ENCODE results near the gene GSTP1.

DNA sequence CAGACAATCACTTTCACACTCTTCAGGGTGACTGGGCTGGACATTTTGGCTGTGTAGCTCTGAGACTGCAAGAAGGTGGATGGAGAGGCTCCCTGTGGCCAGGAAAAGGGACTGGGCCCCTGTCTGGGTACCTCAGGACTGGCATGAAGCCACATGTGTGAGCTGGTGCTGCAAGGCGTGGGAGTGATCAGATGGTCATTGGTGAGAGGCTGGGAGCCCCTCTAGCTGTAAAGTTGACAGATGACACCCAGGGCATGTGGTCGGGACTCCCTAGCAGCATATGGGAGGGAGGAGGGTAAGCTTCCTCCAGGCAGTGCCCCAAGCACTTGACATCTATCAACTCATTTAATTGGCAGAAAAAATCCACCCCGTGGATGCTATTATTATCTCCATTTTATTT is 41.4 kb upstream of the GSTP1 start:
- TF ChIP-seq, protein P1, sequence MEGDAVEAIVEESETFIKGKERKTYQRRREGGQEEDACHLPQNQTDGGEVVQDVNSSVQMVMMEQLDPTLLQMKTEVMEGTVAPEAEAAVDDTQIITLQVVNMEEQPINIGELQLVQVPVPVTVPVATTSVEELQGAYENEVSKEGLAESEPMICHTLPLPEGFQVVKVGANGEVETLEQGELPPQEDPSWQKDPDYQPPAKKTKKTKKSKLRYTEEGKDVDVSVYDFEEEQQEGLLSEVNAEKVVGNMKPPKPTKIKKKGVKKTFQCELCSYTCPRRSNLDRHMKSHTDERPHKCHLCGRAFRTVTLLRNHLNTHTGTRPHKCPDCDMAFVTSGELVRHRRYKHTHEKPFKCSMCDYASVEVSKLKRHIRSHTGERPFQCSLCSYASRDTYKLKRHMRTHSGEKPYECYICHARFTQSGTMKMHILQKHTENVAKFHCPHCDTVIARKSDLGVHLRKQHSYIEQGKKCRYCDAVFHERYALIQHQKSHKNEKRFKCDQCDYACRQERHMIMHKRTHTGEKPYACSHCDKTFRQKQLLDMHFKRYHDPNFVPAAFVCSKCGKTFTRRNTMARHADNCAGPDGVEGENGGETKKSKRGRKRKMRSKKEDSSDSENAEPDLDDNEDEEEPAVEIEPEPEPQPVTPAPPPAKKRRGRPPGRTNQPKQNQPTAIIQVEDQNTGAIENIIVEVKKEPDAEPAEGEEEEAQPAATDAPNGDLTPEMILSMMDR (IDR thresholded peaks at IDR 0.05) = no peak
- TF ChIP-seq, protein P2, sequence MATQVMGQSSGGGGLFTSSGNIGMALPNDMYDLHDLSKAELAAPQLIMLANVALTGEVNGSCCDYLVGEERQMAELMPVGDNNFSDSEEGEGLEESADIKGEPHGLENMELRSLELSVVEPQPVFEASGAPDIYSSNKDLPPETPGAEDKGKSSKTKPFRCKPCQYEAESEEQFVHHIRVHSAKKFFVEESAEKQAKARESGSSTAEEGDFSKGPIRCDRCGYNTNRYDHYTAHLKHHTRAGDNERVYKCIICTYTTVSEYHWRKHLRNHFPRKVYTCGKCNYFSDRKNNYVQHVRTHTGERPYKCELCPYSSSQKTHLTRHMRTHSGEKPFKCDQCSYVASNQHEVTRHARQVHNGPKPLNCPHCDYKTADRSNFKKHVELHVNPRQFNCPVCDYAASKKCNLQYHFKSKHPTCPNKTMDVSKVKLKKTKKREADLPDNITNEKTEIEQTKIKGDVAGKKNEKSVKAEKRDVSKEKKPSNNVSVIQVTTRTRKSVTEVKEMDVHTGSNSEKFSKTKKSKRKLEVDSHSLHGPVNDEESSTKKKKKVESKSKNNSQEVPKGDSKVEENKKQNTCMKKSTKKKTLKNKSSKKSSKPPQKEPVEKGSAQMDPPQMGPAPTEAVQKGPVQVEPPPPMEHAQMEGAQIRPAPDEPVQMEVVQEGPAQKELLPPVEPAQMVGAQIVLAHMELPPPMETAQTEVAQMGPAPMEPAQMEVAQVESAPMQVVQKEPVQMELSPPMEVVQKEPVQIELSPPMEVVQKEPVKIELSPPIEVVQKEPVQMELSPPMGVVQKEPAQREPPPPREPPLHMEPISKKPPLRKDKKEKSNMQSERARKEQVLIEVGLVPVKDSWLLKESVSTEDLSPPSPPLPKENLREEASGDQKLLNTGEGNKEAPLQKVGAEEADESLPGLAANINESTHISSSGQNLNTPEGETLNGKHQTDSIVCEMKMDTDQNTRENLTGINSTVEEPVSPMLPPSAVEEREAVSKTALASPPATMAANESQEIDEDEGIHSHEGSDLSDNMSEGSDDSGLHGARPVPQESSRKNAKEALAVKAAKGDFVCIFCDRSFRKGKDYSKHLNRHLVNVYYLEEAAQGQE (IDR thresholded peaks at IDR 0.05; ENCODE audit: insufficient read depth in 1 of 2, low read depth in 2 of 2, low read length in 1 of 2) = no peak
- no peak for TF ChIP-seq POLR2AphosphoS5 (IDR thresholded peaks at IDR 0.05; ENCODE audit: low read depth, low read length)
- no peak for TF ChIP-seq SIN3A (IDR thresholded peaks at IDR 0.05; ENCODE audit: borderline replicate concordance, insufficient read depth, low read depth, low read length)
- TF ChIP-seq TCF7L2 (IDR thresholded peaks at IDR 0.05; ENCODE audit: low read depth, low read length) = no peak
